Measurements from ENCODE around the gene CPSF4L. TPM values are rescaled to one million over a fixed set of nuclear protein-coding genes. Genes with fewer than 3 reads are reported as not detected.

The CPSF4L gene
- total and polyA plus RNA-seq, 12 donors, result not detected

- TF ChIP-seq POLR2A (IDR thresholded peaks at IDR 0.05) (no peak), CTCF (IDR thresholded peaks at IDR 0.05) (no peak)
- H3K36me3 ChIP-seq (replicated peaks in 1 of 2), result no peaks in the 10 kb centered on the region
- H3K4me3 ChIP-seq, result no peak overlapping the region
- H3K9me3 ChIP-seq (replicated peaks in 1 of 3), result no peaks in the 10 kb centered on the region
- peaks cover 8 to 15% of the 10 kb centered on the region in 2 donors for H3K4me1 ChIP-seq (replicated peaks in 1 of 2)
- DNase-seq, result no peak
- peak overlapping the region in 3 of 5 donors; percentile 44 to 73 (median 50) for H3K27ac ChIP-seq
- no peaks in the 10 kb centered on the region for H3K27me3 ChIP-seq
- WGBS, 4 donors, result 72 to 80% (median 75%) methylated on average over 12 of the region's 12 CpGs
- intact Hi-C loops (cut with DNase I), result no loop called here
Measured at GRCh38 chr17:73262676-73263642, 1.3 kb upstream of the CPSF4L start.

DNA sequence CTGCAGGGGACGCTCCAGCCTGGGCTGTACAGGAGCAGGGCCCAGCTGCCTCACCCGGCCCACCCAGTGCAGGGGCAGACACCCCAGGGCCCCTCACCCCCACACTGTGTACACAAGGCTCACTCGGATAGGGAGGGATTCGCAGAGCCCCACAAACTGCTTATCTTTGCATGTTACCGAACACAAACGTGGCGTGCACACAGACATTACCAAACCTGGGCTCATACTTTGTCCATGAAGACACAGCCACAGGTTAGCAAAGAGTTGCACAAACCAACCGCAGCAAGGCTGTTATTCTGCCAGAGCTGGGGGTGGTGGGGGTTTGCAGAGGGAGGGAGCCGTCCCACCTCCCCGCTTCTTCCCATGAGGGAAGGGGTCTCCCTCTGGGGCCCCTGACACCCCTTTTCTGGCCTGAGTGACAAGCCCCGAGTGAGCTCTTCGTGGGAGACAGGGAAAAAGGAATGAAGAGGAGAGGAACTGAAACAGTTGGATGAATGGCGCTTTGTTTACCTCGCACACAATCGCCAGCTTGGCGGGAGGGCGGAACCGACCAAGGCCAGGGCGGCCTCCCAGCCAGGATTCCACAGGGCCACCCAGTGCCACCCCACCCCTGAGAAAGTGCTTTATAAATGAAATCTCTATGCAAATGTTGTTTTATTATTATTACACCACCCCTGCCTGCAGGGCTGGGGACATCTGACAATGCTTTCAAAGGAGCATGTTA lies 434 bp upstream of the CPSF4L start:
- WGBS, 4 donors, result 46 to 57% (median 49%) methylated on average over 10 to 19 of the region's 19 CpGs
- no peaks in the 10 kb centered on the region for H3K27me3 ChIP-seq
- no peak for TF ChIP-seq POLR2A (IDR thresholded peaks at IDR 0.05)
- no peak for TF ChIP-seq CTCF (IDR thresholded peaks at IDR 0.05)
- H3K36me3 ChIP-seq (replicated peaks in 1 of 2), result no peaks in the 10 kb centered on the region
- peak in 2 of 7 donors; percentile 39 to 66 for DNase-seq
- intact Hi-C loops (cut with DNase I), result no loop called here
- peak overlapping the region in 1 of 4 donors; percentile 26 for H3K4me3 ChIP-seq
- peaks cover 8 to 15% of the 10 kb centered on the region in 2 donors for H3K4me1 ChIP-seq (replicated peaks in 1 of 2)
- H3K27ac ChIP-seq, result peak overlapping the region in 4 of 5 donors; percentile 44 to 73 (median 60)
- H3K9me3 ChIP-seq (replicated peaks in 1 of 3), result no peaks in the 10 kb centered on the region

- intact Hi-C loops (cut with DNase I), result loop anchor here in 1 of 2 donors (2.0 kb wide), 1 partner anchor 111 kb away; no protein-coding TSS in a partner anchor
- no peak overlapping the region for H3K27ac ChIP-seq
- DNase-seq, result no peak
- H3K36me3 ChIP-seq (replicated peaks in 1 of 2), result no peaks in the 10 kb centered on the region
- WGBS, 4 donors, result 91 to 94% (median 93%) methylated on average over 4 to 6 of the region's 6 CpGs
- no peak overlapping the region for H3K4me3 ChIP-seq
- no peaks in the 10 kb centered on the region for H3K9me3 ChIP-seq (replicated peaks in 1 of 3)
- TF ChIP-seq POLR2A (IDR thresholded peaks at IDR 0.05), result no peak
- no peak for TF ChIP-seq CTCF (IDR thresholded peaks at IDR 0.05)
- H3K4me1 ChIP-seq (replicated peaks in 1 of 2), result peaks cover 3 to 9% of the 10 kb centered on the region in 2 donors
- H3K27me3 ChIP-seq, result no peaks in the 10 kb centered on the region
Measured at GRCh38 chr17:73257516-73257915, 4.2 kb downstream of the CPSF4L start.

DNA sequence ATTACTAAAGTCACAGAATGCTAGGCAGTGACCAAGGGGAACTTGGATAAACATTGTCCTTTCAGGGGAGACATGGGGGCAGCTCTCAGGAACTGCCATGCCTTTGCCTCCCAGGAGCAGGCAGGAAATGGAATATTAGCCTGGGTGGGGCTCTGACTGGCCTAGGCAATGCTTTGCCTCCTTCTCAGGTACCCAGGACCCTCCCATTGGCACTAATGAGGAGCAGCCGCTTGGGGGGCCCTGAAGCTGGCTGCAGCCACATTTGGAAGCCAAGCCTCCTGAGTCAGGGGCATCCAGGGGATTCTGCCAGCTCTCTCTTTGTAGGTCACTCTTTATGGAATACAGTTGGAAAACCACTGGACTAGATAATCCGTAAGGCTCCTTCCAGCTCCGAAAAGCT lies 5.5 kb downstream of the CPSF4L start:
- DNase-seq, result no peak
- 81 to 94% (median 92%) methylated on average over 2 to 3 of the region's 3 CpGs for WGBS, 4 donors
- intact Hi-C loops (cut with DNase I), result loop anchor here in 1 of 2 donors (2.0 kb wide), 1 partner anchor 113 kb away; no protein-coding TSS in a partner anchor
- no peaks in the 10 kb centered on the region for H3K36me3 ChIP-seq (replicated peaks in 1 of 2)
- no peaks in the 10 kb centered on the region for H3K27me3 ChIP-seq
- no peaks in the 10 kb centered on the region for H3K9me3 ChIP-seq (replicated peaks in 1 of 3)
- H3K27ac ChIP-seq, result no peak overlapping the region
- no peak overlapping the region for H3K4me3 ChIP-seq
- TF ChIP-seq CTCF (IDR thresholded peaks at IDR 0.05) (no peak), POLR2A (IDR thresholded peaks at IDR 0.05) (no peak)
- H3K4me1 ChIP-seq (replicated peaks in 1 of 2), result no peaks in the 10 kb centered on the region

Data from adrenal gland (tissue), 12 donors.